Measurements from ENCODE around the gene ETFA.

Gene ETFA

DNA sequence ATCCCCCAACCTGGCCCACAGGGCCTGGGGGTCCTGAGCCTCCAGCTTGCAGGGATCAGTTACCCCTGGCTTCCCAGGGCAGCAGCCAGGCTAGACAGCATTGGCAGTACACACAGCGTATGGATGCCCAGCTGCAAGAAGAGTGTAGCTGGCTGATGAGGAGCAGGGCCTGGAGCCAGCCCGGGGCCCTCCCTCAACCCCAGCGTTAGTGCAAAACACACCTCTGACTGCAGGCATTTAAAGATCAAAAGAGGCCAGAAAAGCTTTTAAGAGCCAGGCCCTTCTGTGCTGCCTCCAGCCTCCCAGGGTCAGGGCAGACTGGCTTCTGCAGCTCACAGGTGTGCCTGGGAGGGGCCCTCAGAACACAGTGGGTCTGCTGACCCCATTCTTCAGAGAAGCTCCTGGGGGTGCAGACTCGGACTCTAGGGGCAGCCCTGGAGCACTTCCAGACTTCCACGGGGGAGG is 110.6 kb downstream of the ETFA start:
- Histone ChIP-seq H3K4me1 (ENCODE audit: control insufficient read depth, insufficient read depth, low read length, poor library complexity, severe bottlenecking) (peaks cover 18% of the 10 kb centered on the region), H3K9me3 (ENCODE audit: control insufficient read depth, low read length) (no peaks in the 10 kb centered on the region), H3K4me3 (ENCODE audit: extremely low read depth, insufficient read depth, low read length, poor library complexity, severe bottlenecking) (no peak overlapping the region), H3K36me3 (ENCODE audit: control insufficient read depth, insufficient read depth, low read length) (no peaks in the 10 kb centered on the region), H3K27ac (ENCODE audit: low read depth, low read length, severe bottlenecking) (no peak overlapping the region)
- WGBS, 2 experiments (ENCODE audit: insufficient coverage in 2 of 2): 81 to 83% methylated on average over 4 to 5 of the region's 5 CpGs

DNA sequence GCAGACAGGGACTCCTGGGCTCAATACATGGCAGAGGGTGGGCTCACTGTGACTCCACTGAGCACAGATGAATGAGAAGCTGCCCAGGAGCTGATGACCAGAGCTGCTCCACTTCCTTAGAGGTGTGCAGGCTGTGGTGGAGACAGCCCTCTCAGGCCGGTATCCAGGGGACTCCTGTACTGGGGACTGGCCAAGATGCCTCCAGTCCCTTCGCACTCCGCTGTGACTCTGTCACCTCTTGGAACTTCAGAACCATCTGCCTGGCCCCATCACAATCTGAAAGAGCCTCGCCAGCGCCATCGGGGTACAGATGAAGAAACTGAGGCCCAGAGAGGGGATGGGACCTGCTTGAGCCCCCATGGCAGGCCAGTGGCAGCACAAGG is 111.2 kb downstream of the ETFA start:
- 96 to 98% methylated on average over 6 of the region's 6 CpGs for WGBS, 2 experiments (ENCODE audit: insufficient coverage in 2 of 2)
- Histone ChIP-seq H3K27ac (ENCODE audit: low read depth, low read length, severe bottlenecking) (no peak overlapping the region), H3K4me1 (ENCODE audit: control insufficient read depth, insufficient read depth, low read length, poor library complexity, severe bottlenecking) (peaks cover 21% of the 10 kb centered on the region), H3K36me3 (ENCODE audit: control insufficient read depth, insufficient read depth, low read length) (no peaks in the 10 kb centered on the region), H3K4me3 (ENCODE audit: extremely low read depth, insufficient read depth, low read length, poor library complexity, severe bottlenecking) (no peak overlapping the region), H3K9me3 (ENCODE audit: control insufficient read depth, low read length) (no peaks in the 10 kb centered on the region)

DNA sequence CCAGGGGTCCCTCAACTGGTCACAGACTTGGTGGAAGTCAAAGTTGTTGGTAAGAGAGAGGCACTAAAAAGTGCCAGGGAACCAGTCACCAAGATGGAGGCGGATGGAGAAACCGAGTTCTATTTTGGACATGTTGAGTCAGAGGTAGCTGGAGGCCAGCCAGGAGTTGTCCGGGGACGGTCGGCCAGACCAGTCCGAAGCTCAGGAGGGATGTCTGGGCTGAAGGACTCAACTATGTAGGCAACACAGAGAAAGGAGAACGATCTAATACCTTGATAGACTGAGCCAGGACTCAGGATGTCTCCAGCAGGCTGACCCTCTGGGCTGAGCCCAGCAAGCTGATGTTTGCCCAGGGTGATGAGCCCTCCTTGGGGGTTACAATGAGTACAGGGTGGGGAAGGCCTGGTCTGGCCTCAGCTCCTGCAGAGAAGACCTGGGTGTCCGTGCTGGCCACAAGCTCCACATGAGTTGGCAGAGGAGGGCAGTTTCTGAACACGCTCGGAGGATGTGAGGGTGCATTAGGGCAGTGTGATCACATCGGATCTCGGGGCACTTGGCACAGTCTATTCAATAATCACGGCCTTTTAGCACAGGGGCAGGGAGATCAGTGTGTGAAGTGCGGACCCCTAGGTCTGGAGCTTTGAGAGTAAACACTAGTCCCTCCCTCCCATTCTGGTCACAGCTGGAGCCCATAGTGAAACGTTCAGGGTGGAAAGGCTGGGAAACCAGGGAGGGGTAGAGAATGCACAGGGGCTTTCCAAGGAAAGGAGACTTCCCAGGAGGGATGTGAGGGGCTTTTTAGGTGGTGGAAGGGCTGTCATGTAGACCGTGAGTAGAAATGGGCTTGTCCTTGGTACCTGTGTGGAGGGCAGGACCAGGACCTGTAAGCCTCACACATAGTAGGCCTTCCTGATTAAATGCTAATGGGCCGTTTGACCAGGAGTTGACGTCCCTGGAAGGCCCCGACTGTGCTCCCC is 111.9 kb downstream of the ETFA start:
- Histone ChIP-seq H3K4me1 (ENCODE audit: control insufficient read depth, insufficient read depth, low read length, poor library complexity, severe bottlenecking) (peaks cover 23% of the 10 kb centered on the region), H3K27ac (ENCODE audit: low read depth, low read length, severe bottlenecking) (no peak overlapping the region), H3K36me3 (ENCODE audit: control insufficient read depth, insufficient read depth, low read length) (no peaks in the 10 kb centered on the region), H3K9me3 (ENCODE audit: control insufficient read depth, low read length) (no peaks in the 10 kb centered on the region), H3K4me3 (ENCODE audit: extremely low read depth, insufficient read depth, low read length, poor library complexity, severe bottlenecking) (no peak overlapping the region)
- 86 to 92% methylated on average over 16 of the region's 19 CpGs for WGBS, 2 experiments (ENCODE audit: insufficient coverage in 2 of 2)

DNA sequence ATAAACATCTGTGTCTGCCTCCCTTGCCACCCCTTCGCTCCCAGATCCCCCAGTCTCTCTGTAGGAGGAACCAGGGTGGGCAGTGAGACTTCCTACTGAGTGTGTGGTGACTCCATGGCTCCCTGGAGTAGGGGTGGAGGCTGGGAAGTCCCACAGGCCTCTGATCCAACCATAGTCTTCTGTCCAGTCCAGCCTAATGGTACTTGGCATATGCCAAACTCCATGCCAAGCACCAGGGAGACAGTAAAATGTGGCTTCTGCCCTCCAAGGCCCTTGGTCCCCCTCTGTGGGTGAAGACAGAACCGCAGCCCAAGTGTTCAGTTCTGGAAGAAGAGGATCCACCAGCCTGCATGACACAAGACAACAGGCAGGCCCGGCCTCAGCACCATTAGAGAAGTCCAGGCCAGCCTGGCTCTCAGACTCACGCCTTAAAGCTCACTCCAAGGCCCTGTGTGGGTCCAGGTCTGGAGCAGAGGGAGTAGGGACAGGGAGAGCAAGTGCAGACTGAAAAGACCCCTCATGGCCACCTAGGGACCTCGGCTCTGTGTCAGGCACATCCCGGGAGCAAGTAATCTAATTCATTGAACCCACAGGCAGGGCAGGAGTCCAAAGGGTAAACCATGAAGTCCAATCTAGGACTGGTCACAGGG is 112.7 kb downstream of the ETFA start:
- H3K27ac ChIP-seq (ENCODE audit: low read depth, low read length, severe bottlenecking): no peak overlapping the region
- H3K9me3 ChIP-seq (ENCODE audit: control insufficient read depth, low read length): no peaks in the 10 kb centered on the region
- WGBS, 2 experiments (ENCODE audit: insufficient coverage in 2 of 2): 90 to 98% methylated on average over 5 of the region's 6 CpGs
- peaks cover 27% of the 10 kb centered on the region for H3K4me1 ChIP-seq (ENCODE audit: control insufficient read depth, insufficient read depth, low read length, poor library complexity, severe bottlenecking)
- no peak overlapping the region for H3K4me3 ChIP-seq (ENCODE audit: extremely low read depth, insufficient read depth, low read length, poor library complexity, severe bottlenecking)
- H3K36me3 ChIP-seq (ENCODE audit: control insufficient read depth, insufficient read depth, low read length): no peaks in the 10 kb centered on the region

DNA sequence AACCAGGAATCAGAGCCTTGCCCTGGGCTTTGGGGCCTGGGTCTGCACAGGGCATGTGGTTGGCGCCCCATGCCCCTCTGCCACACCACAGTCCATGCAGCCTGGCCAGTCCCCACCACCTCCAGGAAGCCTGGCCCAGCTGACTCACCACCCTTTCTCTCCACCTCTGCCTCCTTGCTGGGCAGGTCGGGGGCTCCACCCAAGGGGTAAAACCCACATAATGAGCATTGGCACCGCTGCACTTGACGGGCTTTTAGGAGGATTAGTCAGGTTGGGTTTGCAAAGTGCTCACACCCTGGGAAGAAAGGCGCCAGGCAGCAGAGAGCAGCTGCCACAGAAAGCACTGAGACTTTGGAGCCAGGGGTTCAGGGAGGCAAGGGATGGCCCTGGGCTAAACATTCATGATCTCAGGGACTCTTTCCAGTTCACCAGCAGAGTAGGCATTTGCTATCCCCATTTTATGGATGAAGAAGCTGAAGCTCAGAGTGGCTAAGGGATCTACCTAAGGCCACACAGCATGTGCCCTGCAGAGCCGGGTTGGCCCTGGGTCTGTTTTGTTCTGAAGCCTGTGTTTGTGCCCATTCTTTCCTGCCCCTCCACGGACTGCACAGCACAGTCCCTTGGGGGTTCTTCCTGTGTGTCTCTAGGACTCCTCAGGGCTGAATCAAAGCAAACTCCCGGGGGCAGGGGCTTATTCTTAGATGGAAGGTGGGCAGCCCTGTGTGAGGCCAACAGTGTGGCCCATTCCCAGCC is 113.4 kb downstream of the ETFA start:
- no peaks in the 10 kb centered on the region for H3K9me3 ChIP-seq (ENCODE audit: control insufficient read depth, low read length)
- WGBS, 2 experiments (ENCODE audit: insufficient coverage in 2 of 2): 91 to 92% methylated on average over 5 to 6 of the region's 8 CpGs
- H3K4me1 ChIP-seq (ENCODE audit: control insufficient read depth, insufficient read depth, low read length, poor library complexity, severe bottlenecking): peaks cover 27% of the 10 kb centered on the region
- H3K27ac ChIP-seq (ENCODE audit: low read depth, low read length, severe bottlenecking): no peak overlapping the region
- H3K36me3 ChIP-seq (ENCODE audit: control insufficient read depth, insufficient read depth, low read length): no peaks in the 10 kb centered on the region
- H3K4me3 ChIP-seq (ENCODE audit: extremely low read depth, insufficient read depth, low read length, poor library complexity, severe bottlenecking): no peak overlapping the region

DNA sequence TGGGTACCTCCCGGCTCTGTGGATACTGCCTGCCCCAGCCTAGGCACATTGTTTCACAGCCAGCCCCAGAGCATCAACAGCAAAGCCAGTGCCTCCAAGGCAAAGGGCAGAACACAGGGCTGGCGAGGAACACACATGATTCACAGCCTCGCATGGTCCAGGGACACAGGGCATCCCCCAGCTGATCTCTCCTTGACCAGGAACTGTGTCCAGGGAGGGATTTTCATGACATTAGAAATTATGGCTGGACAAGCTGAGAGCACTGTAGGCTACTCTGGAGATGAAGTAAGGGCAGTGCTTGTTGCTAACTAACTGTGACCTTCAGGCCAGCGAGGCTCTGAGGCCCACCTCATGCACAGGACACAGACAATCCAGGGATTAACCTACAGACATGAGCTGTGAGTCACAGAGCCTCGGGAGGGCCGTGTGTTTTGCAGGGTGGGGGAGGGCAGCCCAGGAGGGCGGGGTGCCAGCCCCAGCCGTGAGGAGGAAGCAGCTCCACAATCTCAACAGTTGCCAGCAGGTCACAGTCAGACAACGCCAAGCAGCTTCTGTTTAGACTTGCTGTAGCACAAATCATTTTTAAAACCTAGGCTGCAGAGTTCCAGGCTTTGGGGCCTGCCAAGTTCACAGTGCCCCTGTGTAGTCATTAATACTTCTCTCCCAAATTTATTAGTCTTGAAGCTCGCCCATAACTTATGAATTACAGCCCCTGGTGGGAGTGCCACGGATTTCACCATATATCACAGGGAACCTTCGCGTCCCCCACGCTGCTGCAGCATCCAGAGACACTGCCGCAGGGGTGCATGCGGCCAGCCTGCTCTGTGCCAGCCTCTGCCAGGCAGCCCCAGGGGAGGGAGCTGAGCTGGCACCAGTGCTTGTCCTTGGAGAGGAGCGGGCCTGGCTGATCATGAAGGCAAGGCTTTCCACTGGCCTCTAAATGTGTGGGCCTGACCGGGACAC is 114.7 kb downstream of the ETFA start:
- WGBS, 2 experiments (ENCODE audit: insufficient coverage in 2 of 2): 63 to 65% methylated on average over 16 to 18 of the region's 18 CpGs
- no peaks in the 10 kb centered on the region for H3K9me3 ChIP-seq (ENCODE audit: control insufficient read depth, low read length)
- H3K27ac ChIP-seq (ENCODE audit: low read depth, low read length, severe bottlenecking): no peak overlapping the region
- no peak overlapping the region for H3K4me3 ChIP-seq (ENCODE audit: extremely low read depth, insufficient read depth, low read length, poor library complexity, severe bottlenecking)
- peaks cover 27% of the 10 kb centered on the region for H3K4me1 ChIP-seq (ENCODE audit: control insufficient read depth, insufficient read depth, low read length, poor library complexity, severe bottlenecking)
- no peaks in the 10 kb centered on the region for H3K36me3 ChIP-seq (ENCODE audit: control insufficient read depth, insufficient read depth, low read length)

DNA sequence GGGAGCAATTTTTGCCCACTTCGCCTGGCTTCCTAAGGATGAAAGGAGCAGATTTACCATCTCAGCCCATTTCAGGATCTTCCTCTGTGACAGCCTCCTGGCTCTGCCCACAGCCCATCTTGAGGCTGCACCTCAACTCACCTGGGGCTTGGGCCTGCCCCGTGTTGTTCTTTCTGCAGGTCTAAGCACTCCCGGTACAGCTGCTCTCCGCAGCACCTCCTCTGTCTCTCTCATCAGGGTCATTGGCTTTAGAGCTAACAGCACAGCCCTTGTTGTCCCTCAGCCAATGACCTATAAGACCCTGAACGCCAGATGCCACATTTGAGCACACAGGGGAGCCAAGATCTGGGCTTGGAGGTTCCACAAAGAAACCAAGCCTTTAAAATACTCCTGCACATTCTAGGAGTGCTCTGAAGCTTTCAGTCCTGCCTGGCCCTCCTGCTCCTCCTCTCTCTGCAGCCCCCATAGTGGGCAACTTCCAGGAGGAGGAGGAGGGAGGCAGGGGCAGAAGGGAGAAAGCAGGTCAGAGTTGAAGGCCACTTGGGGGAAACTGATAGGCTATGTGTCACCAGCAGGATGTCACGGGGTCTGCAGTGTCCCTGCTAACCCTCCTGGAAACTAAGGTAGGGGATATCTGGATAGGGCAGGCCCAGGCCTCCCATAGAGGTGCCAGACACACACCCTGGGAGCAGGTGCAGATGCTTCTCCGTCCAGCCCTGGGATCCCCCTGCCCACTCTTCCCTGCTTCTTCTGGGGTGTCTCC is 115.6 kb downstream of the ETFA start:
- peaks cover 27% of the 10 kb centered on the region for H3K4me1 ChIP-seq (ENCODE audit: control insufficient read depth, insufficient read depth, low read length, poor library complexity, severe bottlenecking)
- no peaks in the 10 kb centered on the region for H3K9me3 ChIP-seq (ENCODE audit: control insufficient read depth, low read length)
- H3K36me3 ChIP-seq (ENCODE audit: control insufficient read depth, insufficient read depth, low read length): no peaks in the 10 kb centered on the region
- no peak overlapping the region for H3K27ac ChIP-seq (ENCODE audit: low read depth, low read length, severe bottlenecking)
- 88 to 90% methylated on average over 6 to 7 of the region's 7 CpGs for WGBS, 2 experiments (ENCODE audit: insufficient coverage in 2 of 2)
- H3K4me3 ChIP-seq (ENCODE audit: extremely low read depth, insufficient read depth, low read length, poor library complexity, severe bottlenecking): no peak overlapping the region

DNA sequence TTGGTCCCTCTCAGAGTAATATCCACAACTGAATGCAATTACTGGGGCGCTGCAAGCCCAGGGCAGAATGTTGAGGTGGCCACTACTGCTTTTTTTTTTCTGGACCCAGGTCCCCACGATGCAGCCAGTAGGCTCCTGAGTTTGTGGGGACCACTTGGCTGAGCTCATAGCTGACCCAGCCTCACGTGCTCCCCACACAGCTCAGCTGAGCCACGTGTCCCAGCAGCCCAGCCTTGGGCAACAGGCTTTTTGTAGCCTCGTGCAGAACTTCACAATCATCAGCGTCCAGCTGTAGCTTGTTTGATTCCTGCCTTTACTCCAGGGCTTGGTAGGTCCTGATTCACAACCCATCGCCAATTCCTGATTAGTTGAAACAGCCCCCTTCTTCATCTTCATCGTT is 117.3 kb downstream of the ETFA start:
- Histone ChIP-seq H3K4me1 (ENCODE audit: control insufficient read depth, insufficient read depth, low read length, poor library complexity, severe bottlenecking) (peaks cover 27% of the 10 kb centered on the region), H3K27ac (ENCODE audit: low read depth, low read length, severe bottlenecking) (no peak overlapping the region), H3K9me3 (ENCODE audit: control insufficient read depth, low read length) (no peaks in the 10 kb centered on the region), H3K36me3 (ENCODE audit: control insufficient read depth, insufficient read depth, low read length) (no peaks in the 10 kb centered on the region), H3K4me3 (ENCODE audit: extremely low read depth, insufficient read depth, low read length, poor library complexity, severe bottlenecking) (no peak overlapping the region)
- WGBS, 2 experiments (ENCODE audit: insufficient coverage in 2 of 2): 85 to 93% methylated on average over 7 to 8 of the region's 8 CpGs

DNA sequence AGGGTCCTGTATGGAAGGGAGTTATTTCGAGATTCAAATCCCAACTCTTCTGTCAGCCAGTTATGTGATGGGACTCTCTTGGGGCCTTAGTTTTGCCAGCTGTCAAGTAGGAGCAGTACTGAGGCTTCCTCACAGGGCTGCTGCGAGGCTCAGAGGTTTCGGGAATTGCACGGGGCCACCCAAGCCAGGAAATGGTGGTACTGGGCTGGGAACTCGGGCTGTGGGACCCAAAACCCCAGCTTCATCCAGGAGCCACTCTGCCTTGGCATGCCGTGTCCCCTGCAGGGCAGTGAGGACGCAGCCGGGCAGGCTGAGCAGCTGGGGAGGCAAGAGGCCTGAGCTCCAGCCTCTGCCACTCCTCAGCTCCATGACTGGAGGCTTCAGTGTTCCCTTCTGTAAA is 118.6 kb downstream of the ETFA start:
- no peaks in the 10 kb centered on the region for H3K9me3 ChIP-seq (ENCODE audit: control insufficient read depth, low read length)
- no peak overlapping the region for H3K4me3 ChIP-seq (ENCODE audit: extremely low read depth, insufficient read depth, low read length, poor library complexity, severe bottlenecking)
- WGBS, 2 experiments (ENCODE audit: insufficient coverage in 2 of 2): 91 to 94% methylated on average over 8 of the region's 8 CpGs

More for the DNA sequence above, 118.6 kb downstream of the ETFA start:
- Histone ChIP-seq H3K27ac (ENCODE audit: low read depth, low read length, severe bottlenecking) (no peak overlapping the region), H3K36me3 (ENCODE audit: control insufficient read depth, insufficient read depth, low read length) (no peaks in the 10 kb centered on the region), H3K4me1 (ENCODE audit: control insufficient read depth, insufficient read depth, low read length, poor library complexity, severe bottlenecking) (peaks cover 27% of the 10 kb centered on the region)
